GM12873 (cell line): ENCODE measurements around the gene MLLT10.

Source experiments
- CTCF ChIP-seq: IDR thresholded peaks from 2 replicates; pipeline ENCODE4 v1.5.1; 2012; ENCODE audit warnings: low read depth, mild to moderate bottlenecking, moderate library complexity, low read length, control low read depth; ENCODE audit not compliant: insufficient read depth; ENCODE audit errors: missing control alignments

The MLLT10 gene

GRCh38 chr10:21687266-21688008 is 153.4 kb downstream of the MLLT10 start:
- no peak for TF ChIP-seq CTCF

GRCh38 chr10:21688009-21688332 is 153.9 kb downstream of the MLLT10 start:
- TF ChIP-seq CTCF = no peak

- TF ChIP-seq CTCF = no peak
Measured at GRCh38 chr10:21688870-21689269, 154.8 kb downstream of the MLLT10 start.

- TF ChIP-seq CTCF = no peak
Measured at GRCh38 chr10:21689881-21690280, 155.8 kb downstream of the MLLT10 start.

DNA sequence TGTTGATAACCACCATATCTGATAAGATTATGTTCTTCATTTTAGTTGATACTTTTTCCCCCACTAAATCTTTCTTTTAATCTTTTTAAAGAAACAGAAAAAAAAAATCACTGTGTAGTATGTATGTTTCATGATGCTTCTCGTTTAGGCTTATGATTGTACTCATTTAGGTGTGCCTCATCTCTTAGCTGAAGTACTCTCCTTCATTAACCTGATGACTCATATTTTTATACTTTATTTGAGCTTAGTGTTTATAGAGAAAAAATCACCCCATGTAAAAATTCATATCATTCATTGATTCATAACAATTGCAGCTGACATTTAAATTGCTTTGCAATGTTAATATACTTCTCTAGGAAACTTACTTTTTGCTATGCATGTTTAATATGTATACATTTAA is 158.9 kb downstream of the MLLT10 start:
- no peak for TF ChIP-seq CTCF

- no peak for TF ChIP-seq CTCF
Measured at GRCh38 chr10:21693418-21693817, 159.4 kb downstream of the MLLT10 start.

DNA sequence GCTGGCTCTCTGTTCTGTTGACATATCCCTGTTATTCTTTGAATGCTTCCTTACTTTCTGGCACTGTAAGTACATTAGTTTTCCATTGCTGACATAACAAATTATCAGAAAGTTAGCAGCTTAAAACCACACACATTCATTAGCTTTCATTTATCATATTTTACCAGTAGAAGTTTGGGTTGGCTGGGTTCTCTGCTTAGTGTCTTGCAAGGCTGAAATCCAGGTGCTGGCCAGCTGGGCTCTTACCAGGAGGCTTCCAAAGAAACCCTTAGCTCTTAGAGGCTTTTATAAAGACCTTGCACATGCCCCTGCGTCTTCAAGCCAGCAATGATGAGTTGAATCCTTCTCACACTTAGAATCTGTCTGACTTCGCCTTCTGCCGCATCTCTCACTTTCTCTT is 160.6 kb downstream of the MLLT10 start:
- TF ChIP-seq CTCF = no peak
